HepG2 (cell line): ENCODE measurements around the gene KDM3B. TPM values are rescaled to one million over a fixed set of nuclear protein-coding genes. Genes with fewer than 3 reads are reported as not detected.

Source experiments
- AKAP8 ChIP-seq: sonication (generic); formaldehyde crosslinking; IDR thresholded peaks from 2 replicates; pipeline ENCODE4 v1.5.1; 2020; ENCODE audit warnings: mild to moderate bottlenecking, missing genetic modification reagents
- ATF7-NPFF ChIP-seq: sonication (generic); formaldehyde crosslinking; IDR thresholded peaks from 2 replicates; pipeline ENCODE4 v1.8.1; 2023; ENCODE audit warnings: mild to moderate bottlenecking, low read depth, missing genetic modification reagents, moderate library complexity
- GATAD1 ChIP-seq: IDR thresholded peaks from 2 replicates; pipeline ENCODE4 v1.6.1; 2016; ENCODE audit warnings: missing genetic modification reagents, missing compliant biosample characterization
- GPBP1L1 ChIP-seq: sonication (generic); formaldehyde crosslinking; IDR thresholded peaks from 2 replicates; pipeline ENCODE4 v1.5.0; 2020; ENCODE audit warnings: mild to moderate bottlenecking, missing genetic modification reagents
- HDAC6 ChIP-seq: fragments of 200-600 bp; sonication (generic); IDR thresholded peaks from 2 replicates; pipeline ENCODE4 v1.7.0; 2017; ENCODE audit warnings: mild to moderate bottlenecking, antibody characterized with exemption, low read length, low read depth
- HOXA3 ChIP-seq: sonication (generic); formaldehyde crosslinking; IDR thresholded peaks from 2 replicates; pipeline ENCODE4 v1.5.0; 2020; ENCODE audit warnings: missing genetic modification reagents
- KDM6A ChIP-seq: IDR thresholded peaks from 2 replicates; pipeline ENCODE4 v1.6.1; 2016; ENCODE audit warnings: low read depth
- NCOA5 ChIP-seq: sonication (generic); formaldehyde crosslinking; IDR thresholded peaks from 2 replicates; pipeline ENCODE4 v1.4.0; 2020; ENCODE audit warnings: missing genetic modification reagents
- PRDM10 ChIP-seq: sonication (generic); formaldehyde crosslinking; IDR thresholded peaks from 2 replicates; pipeline ENCODE4 v1.4.0; 2020; ENCODE audit warnings: low read depth, missing genetic modification reagents
- RORA ChIP-seq: sonication (generic); formaldehyde crosslinking; IDR thresholded peaks from 2 replicates; pipeline ENCODE4 v1.5.0; 2020; ENCODE audit warnings: mild to moderate bottlenecking, missing genetic modification reagents, moderate library complexity
- SIX4 ChIP-seq: sonication (generic); formaldehyde crosslinking; IDR thresholded peaks from 2 replicates; pipeline ENCODE4 v1.4.0; 2020; ENCODE audit warnings: missing genetic modification reagents
- XRCC5 ChIP-seq: fragments of 200-400 bp; formaldehyde crosslinking; optimal IDR thresholded peaks from 2 replicates; pipeline ENCODE3; 2017; ENCODE audit warnings: mild to moderate bottlenecking, low read length
- ZBTB10 ChIP-seq: sonication (generic); formaldehyde crosslinking; IDR thresholded peaks from 2 replicates; pipeline ENCODE4 v1.4.0; 2020; ENCODE audit warnings: missing genetic modification reagents, borderline replicate concordance
- ZBTB39 ChIP-seq: sonication (generic); formaldehyde crosslinking; IDR thresholded peaks from 2 replicates; pipeline ENCODE4 v1.5.0; 2020; ENCODE audit warnings: missing genetic modification reagents
- ZMYM2 ChIP-seq: sonication (generic); formaldehyde crosslinking; IDR thresholded peaks from 2 replicates; pipeline ENCODE4 v1.8.0; 2022; ENCODE audit warnings: mild to moderate bottlenecking, missing genetic modification reagents
- ZNF235 ChIP-seq: sonication (generic); formaldehyde crosslinking; IDR thresholded peaks from 2 replicates; pipeline ENCODE4 v1.8.1; 2023; ENCODE audit warnings: mild to moderate bottlenecking, missing genetic modification reagents, borderline replicate concordance
- ZNF749 ChIP-seq: sonication (generic); formaldehyde crosslinking; IDR thresholded peaks from 2 replicates; pipeline ENCODE4 v1.8.0; 2022; ENCODE audit warnings: mild to moderate bottlenecking, missing genetic modification reagents, moderate library complexity, borderline replicate concordance
- ZSCAN31 ChIP-seq: sonication (generic); formaldehyde crosslinking; IDR thresholded peaks from 2 replicates; pipeline ENCODE4 v1.5.0; 2020; ENCODE audit warnings: low read depth, mild to moderate bottlenecking, missing genetic modification reagents
- polyA plus RNA-seq, 8 experiments: library from polyadenylated mRNA; depleted of rRNA in 3 of 8; stranded (reverse) in 7 of 8; unstranded in 1 of 8; fragments of >200 nt; fragmentation: Illumina TruSeq in 4 of 8; extraction: Trizol in 4 of 8; gene quantifications; 2 replicates each; pipeline versions ENCODE4 v1.2.1 to v1.2.3, GENCODE V29; 2011 to 2016; ENCODE audit warnings: low read depth in 4 of 8, missing spikeins in 1 of 8, mixed read lengths in 1 of 8; ENCODE audit not compliant: insufficient read depth in 1 of 8
- total RNA-seq, 5 experiments: library from RNA; depleted of rRNA; stranded (reverse); fragments of >200 nt; fragmentation: Illumina TruSeq; extraction: Trizol; gene quantifications; 2 replicates each; pipeline ENCODE4 v1.2.3, GENCODE V29; 2016; ENCODE audit warnings: low read depth in 1 of 5

The KDM3B gene
- total and polyA plus RNA-seq, 2 of the 13 experiments (the other 11 are each of a cell fraction or from before 2014, with no cell fraction given), result 19.7 to 34.3 TPM

GRCh38 chr5:138331449-138332368 is 20.8 kb upstream of the KDM3B start, which contains the start of gene CDC25C (continued):
- TF ChIP-seq KDM6A (CRISPR knock-in tag), result no peak
- TF ChIP-seq HDAC6, result no peak
- TF ChIP-seq RORA (CRISPR knock-in tag), result no peak
- TF ChIP-seq NCOA5, result no peak
- TF ChIP-seq GPBP1L1 (CRISPR knock-in tag), result no peak
- peak; percentile 81; the same call in 1 of the 2 replicates for TF ChIP-seq ZNF749 (CRISPR knock-in tag)
- no peak for TF ChIP-seq ZNF235 (CRISPR knock-in tag)
- TF ChIP-seq GATAD1 (CRISPR knock-in tag), result peak; percentile 94
- no peak for TF ChIP-seq ZMYM2 (CRISPR knock-in tag)
- TF ChIP-seq AKAP8 (CRISPR knock-in tag), result 0 out of 2 replicates have a peak, but pooled peaks have one; percentile 23
- TF ChIP-seq ZBTB10 (CRISPR knock-in tag), result no peak
- TF ChIP-seq HOXA3, result peak; percentile 70
- no peak for TF ChIP-seq PRDM10 (CRISPR knock-in tag)
- no peak for TF ChIP-seq SIX4 (CRISPR knock-in tag)
- TF ChIP-seq XRCC5, result peak; percentile 65
- 0 out of 2 replicates have a peak, but pooled peaks have one; percentile 26 for TF ChIP-seq ZSCAN31 (CRISPR knock-in tag)
- TF ChIP-seq ATF7-NPFF (CRISPR knock-in tag), result peak; percentile 83
- no peak for TF ChIP-seq ZBTB39 (CRISPR knock-in tag)
